Posterior cingulate gyrus (tissue), 11 donors: Measurements from ENCODE around the gene PDHB.

ENCODE experiments used
- DNase-seq, 10 donors: peaks; one replicate each; pipeline versions ENCODE4 v3.0.0 to v3.0.0-alpha.2; 2020 to 2021; ENCODE audit warnings: mixed read lengths in 3 of 10
- intact Hi-C: fragments of 100-400 bp; cut with DNase I; formaldehyde crosslinking; loops from one replicate; pipeline ENCODE4 v1.15.1; 2023

PDHB gene

GRCh38 chr3:58379351-58380073 is 54.1 kb downstream of the PDHB start:
- no peak for DNase-seq
- intact Hi-C loops, result loop anchor here (10.0 kb wide), 1 partner anchor 45 kb away; the partner anchor contains the start of gene PXK

GRCh38 chr3:58377750-58378149 is 55.9 kb downstream of the PDHB start:
- intact Hi-C loops, result no loop called here
- no peak for DNase-seq
